ENCODE results near the gene SKP2.

- TF ChIP-seq POLR2AphosphoS5 (IDR thresholded peaks at IDR 0.05), result no peak
- TF ChIP-seq, protein P1, sequence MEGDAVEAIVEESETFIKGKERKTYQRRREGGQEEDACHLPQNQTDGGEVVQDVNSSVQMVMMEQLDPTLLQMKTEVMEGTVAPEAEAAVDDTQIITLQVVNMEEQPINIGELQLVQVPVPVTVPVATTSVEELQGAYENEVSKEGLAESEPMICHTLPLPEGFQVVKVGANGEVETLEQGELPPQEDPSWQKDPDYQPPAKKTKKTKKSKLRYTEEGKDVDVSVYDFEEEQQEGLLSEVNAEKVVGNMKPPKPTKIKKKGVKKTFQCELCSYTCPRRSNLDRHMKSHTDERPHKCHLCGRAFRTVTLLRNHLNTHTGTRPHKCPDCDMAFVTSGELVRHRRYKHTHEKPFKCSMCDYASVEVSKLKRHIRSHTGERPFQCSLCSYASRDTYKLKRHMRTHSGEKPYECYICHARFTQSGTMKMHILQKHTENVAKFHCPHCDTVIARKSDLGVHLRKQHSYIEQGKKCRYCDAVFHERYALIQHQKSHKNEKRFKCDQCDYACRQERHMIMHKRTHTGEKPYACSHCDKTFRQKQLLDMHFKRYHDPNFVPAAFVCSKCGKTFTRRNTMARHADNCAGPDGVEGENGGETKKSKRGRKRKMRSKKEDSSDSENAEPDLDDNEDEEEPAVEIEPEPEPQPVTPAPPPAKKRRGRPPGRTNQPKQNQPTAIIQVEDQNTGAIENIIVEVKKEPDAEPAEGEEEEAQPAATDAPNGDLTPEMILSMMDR (IDR thresholded peaks at IDR 0.05), result no peak
- TF ChIP-seq POLR2A (IDR thresholded peaks at IDR 0.05), result no peak
Measured at GRCh38 chr5:36199620-36200019, 47.7 kb downstream of the SKP2 start.
